Stimulated activated naive CD8-positive, alpha-beta T cell treated with anti-CD3 and anti-CD28 coated beads, Interleukin-15, Interleukin-2, amounts not matched to agents 100 ng/mL and 50 ng/mL, for 24 hours (primary cell): ENCODE results near the gene OSBP2.

ENCODE experiments used
- H3K27ac Mint-ChIP-seq: one replicate; pipeline ENCODE4 v1.8.0; 2021; ENCODE audit warnings: mild to moderate bottlenecking, mixed read lengths
- H3K27me3 Mint-ChIP-seq: one replicate; pipeline ENCODE4 v1.8.0; 2021; ENCODE audit warnings: mixed read lengths
- H3K36me3 Mint-ChIP-seq: one replicate; pipeline ENCODE4 v1.8.0; 2021; ENCODE audit warnings: low read depth, mixed read lengths
- H3K4me1 Mint-ChIP-seq: one replicate; pipeline ENCODE4 v1.8.0; 2021; ENCODE audit warnings: low read depth, mixed read lengths
- H3K4me3 Mint-ChIP-seq: one replicate; pipeline ENCODE4 v1.8.0; 2021; ENCODE audit warnings: mild to moderate bottlenecking, mixed read lengths
- H3K9me3 Mint-ChIP-seq: one replicate; pipeline ENCODE4 v1.8.0; 2021; ENCODE audit warnings: mixed read lengths

Gene OSBP2

GRCh38 chr22:30837531-30837930 lies 142.9 kb downstream of the OSBP2 start:
- H3K4me1 Mint-ChIP-seq = no peaks in the 10 kb centered on the region
- H3K27me3 Mint-ChIP-seq = peaks cover 9% of the 10 kb centered on the region
- no peak overlapping the region for H3K27ac Mint-ChIP-seq
- peaks cover 9% of the 10 kb centered on the region for H3K9me3 Mint-ChIP-seq
- no peaks in the 10 kb centered on the region for H3K36me3 Mint-ChIP-seq
- H3K4me3 Mint-ChIP-seq = no peak overlapping the region

GRCh38 chr22:30838111-30838510 lies 143.4 kb downstream of the OSBP2 start:
- H3K36me3 Mint-ChIP-seq = no peaks in the 10 kb centered on the region

GRCh38 chr22:30841273-30841672 lies 146.6 kb downstream of the OSBP2 start:
- Mint-ChIP-seq H3K27ac (no peak overlapping the region), H3K9me3 (peaks cover 9% of the 10 kb centered on the region), H3K36me3 (no peaks in the 10 kb centered on the region), H3K4me3 (no peak overlapping the region), H3K27me3 (peaks cover 9% of the 10 kb centered on the region), H3K4me1 (no peaks in the 10 kb centered on the region)

More at GRCh38 chr22:30838111-30838510, 143.4 kb downstream of the OSBP2 start:
- Mint-ChIP-seq H3K27ac (no peak overlapping the region), H3K9me3 (peaks cover 9% of the 10 kb centered on the region), H3K4me3 (no peak overlapping the region), H3K27me3 (peaks cover 9% of the 10 kb centered on the region), H3K4me1 (no peaks in the 10 kb centered on the region)

GRCh38 chr22:30843245-30843644 lies 148.6 kb downstream of the OSBP2 start:
- no peaks in the 10 kb centered on the region for H3K36me3 Mint-ChIP-seq
- H3K9me3 Mint-ChIP-seq = peaks cover 7% of the 10 kb centered on the region
- peaks cover 8% of the 10 kb centered on the region for H3K27me3 Mint-ChIP-seq
- no peaks in the 10 kb centered on the region for H3K4me1 Mint-ChIP-seq
- H3K27ac Mint-ChIP-seq = no peak overlapping the region
- H3K4me3 Mint-ChIP-seq = no peak overlapping the region

GRCh38 chr22:30847583-30847982 lies 152.9 kb downstream of the OSBP2 start:
- H3K27me3 Mint-ChIP-seq = no peaks in the 10 kb centered on the region
- H3K4me1 Mint-ChIP-seq = no peaks in the 10 kb centered on the region
- H3K4me3 Mint-ChIP-seq = no peak overlapping the region
- H3K27ac Mint-ChIP-seq = no peak overlapping the region
- H3K36me3 Mint-ChIP-seq = no peaks in the 10 kb centered on the region
- H3K9me3 Mint-ChIP-seq = peaks cover 5% of the 10 kb centered on the region

- Mint-ChIP-seq H3K9me3 (peaks cover 11% of the 10 kb centered on the region), H3K27ac (no peak overlapping the region), H3K4me3 (no peak overlapping the region), H3K27me3 (peaks cover 9% of the 10 kb centered on the region), H3K36me3 (no peaks in the 10 kb centered on the region), H3K4me1 (no peaks in the 10 kb centered on the region)
Observed at GRCh38 chr22:30855266-30855665, 160.6 kb downstream of the OSBP2 start.

GRCh38 chr22:30855677-30856518 lies 161.2 kb downstream of the OSBP2 start:
- H3K9me3 Mint-ChIP-seq = peaks cover 11% of the 10 kb centered on the region
- H3K27me3 Mint-ChIP-seq = peaks cover 9% of the 10 kb centered on the region
- no peak overlapping the region for H3K4me3 Mint-ChIP-seq
- H3K4me1 Mint-ChIP-seq = no peaks in the 10 kb centered on the region
- H3K27ac Mint-ChIP-seq = no peak overlapping the region
- no peaks in the 10 kb centered on the region for H3K36me3 Mint-ChIP-seq

- no peak overlapping the region for H3K4me3 Mint-ChIP-seq
- peaks cover 9% of the 10 kb centered on the region for H3K27me3 Mint-ChIP-seq
- peaks cover 11% of the 10 kb centered on the region for H3K9me3 Mint-ChIP-seq
- H3K36me3 Mint-ChIP-seq = no peaks in the 10 kb centered on the region
- no peaks in the 10 kb centered on the region for H3K4me1 Mint-ChIP-seq
- H3K27ac Mint-ChIP-seq = no peak overlapping the region
Observed at GRCh38 chr22:30856741-30857502, 162.2 kb downstream of the OSBP2 start.

- Mint-ChIP-seq H3K36me3 (no peaks in the 10 kb centered on the region), H3K4me1 (no peaks in the 10 kb centered on the region), H3K27ac (no peak overlapping the region), H3K9me3 (peaks cover 9% of the 10 kb centered on the region), H3K4me3 (no peak overlapping the region), H3K27me3 (peaks cover 8% of the 10 kb centered on the region)
Observed at GRCh38 chr22:30857791-30858190, 163.1 kb downstream of the OSBP2 start.

- Mint-ChIP-seq H3K4me1 (no peaks in the 10 kb centered on the region), H3K27me3 (peaks cover 3% of the 10 kb centered on the region), H3K27ac (no peak overlapping the region), H3K9me3 (peaks cover 4% of the 10 kb centered on the region), H3K36me3 (no peaks in the 10 kb centered on the region), H3K4me3 (no peak overlapping the region)
Observed at GRCh38 chr22:30858976-30859713, 164.5 kb downstream of the OSBP2 start.

- no peak overlapping the region for H3K27ac Mint-ChIP-seq
- peaks cover under 1% of the 10 kb centered on the region for H3K27me3 Mint-ChIP-seq
- H3K36me3 Mint-ChIP-seq = no peaks in the 10 kb centered on the region
- H3K4me1 Mint-ChIP-seq = no peaks in the 10 kb centered on the region
- H3K9me3 Mint-ChIP-seq = peaks cover 1% of the 10 kb centered on the region
- no peak overlapping the region for H3K4me3 Mint-ChIP-seq
Observed at GRCh38 chr22:30859714-30860095, 165.0 kb downstream of the OSBP2 start.

GRCh38 chr22:30860176-30861105 lies 165.8 kb downstream of the OSBP2 start:
- H3K4me1 Mint-ChIP-seq = no peaks in the 10 kb centered on the region
- no peak overlapping the region for H3K27ac Mint-ChIP-seq
- H3K36me3 Mint-ChIP-seq = no peaks in the 10 kb centered on the region
- H3K9me3 Mint-ChIP-seq = no peaks in the 10 kb centered on the region
- H3K4me3 Mint-ChIP-seq = no peak overlapping the region
- no peaks in the 10 kb centered on the region for H3K27me3 Mint-ChIP-seq

- Mint-ChIP-seq H3K36me3 (no peaks in the 10 kb centered on the region), H3K27ac (no peak overlapping the region), H3K27me3 (no peaks in the 10 kb centered on the region), H3K4me1 (no peaks in the 10 kb centered on the region), H3K9me3 (no peaks in the 10 kb centered on the region), H3K4me3 (no peak overlapping the region)
Observed at GRCh38 chr22:30861131-30861530, 166.5 kb downstream of the OSBP2 start.
